Stimulated activated CD4-positive, alpha-beta T cell treated with anti-CD3 and anti-CD28 coated beads, Interleukin-4, amount 100 ng/mL, for 4 hours (primary cell): Measurements from ENCODE around the gene TYW3.

Experiments used
- DNase-seq, 2 experiments: peaks; one replicate each; pipeline ENCODE4 v3.0.0-alpha.2; 2020

The TYW3 gene

DNA sequence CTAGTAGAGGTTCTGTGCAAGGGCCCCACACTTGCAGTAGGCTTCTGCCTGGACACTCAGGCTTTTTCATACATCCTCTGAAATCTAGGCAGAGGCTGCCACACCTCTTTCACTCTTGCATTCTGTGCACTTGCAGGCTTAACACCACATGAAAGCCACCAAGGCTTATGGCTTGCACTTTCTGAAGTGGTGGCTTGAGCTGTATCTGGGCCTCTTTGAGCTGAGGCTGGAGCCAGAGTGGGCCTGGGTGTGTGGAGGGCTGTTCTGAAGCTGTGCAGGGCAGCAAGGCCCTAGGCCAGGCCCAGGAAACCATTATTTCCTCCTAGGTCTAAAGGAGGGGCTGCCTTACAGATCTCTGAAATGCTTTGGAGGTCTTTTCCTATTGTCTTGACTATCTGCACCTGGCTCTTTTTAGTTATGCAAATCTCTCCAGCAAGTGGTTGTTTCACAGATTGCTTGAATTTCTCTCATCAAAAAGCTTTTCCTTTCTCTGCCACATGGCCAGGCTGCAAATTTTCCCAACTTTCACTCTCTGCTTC is 66.2 kb downstream of the TYW3 start:
- DNase-seq: no peak

DNA sequence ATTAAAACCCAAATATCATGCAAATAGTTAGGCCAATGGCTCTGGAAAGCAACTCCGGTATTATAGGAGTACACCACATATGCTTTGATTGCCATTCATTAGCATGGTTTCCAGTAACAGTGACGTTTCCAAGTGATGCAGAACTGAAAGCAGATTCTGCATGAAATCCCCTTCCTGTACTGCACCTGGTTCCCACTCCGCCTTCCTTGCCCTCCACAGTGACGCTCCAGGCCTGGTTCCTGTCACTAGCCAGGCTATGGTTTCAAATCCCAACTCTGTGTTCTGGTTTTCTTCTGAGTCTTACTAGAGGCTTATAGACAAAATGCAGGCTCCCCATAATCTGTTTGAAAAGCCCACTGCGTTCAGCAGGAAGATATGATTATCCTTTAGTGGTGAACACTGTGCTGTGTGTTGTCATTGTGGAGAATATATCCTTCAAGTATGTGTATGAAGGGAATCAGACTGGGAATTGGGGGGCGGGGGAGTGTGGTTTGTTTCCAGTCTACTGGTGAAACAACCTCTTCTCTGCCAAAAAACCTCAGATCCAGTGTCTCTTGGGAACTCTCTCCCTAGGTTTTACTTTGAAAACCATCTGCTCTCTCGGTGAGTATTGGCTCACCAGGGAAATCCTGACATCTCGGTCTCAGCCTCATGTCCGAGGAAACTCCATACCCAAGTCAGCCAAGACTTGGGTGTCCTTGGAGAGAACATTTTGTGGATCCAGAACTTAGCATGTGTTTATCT is 78.7 kb downstream of the TYW3 start:
- DNase-seq: no peak

DNA sequence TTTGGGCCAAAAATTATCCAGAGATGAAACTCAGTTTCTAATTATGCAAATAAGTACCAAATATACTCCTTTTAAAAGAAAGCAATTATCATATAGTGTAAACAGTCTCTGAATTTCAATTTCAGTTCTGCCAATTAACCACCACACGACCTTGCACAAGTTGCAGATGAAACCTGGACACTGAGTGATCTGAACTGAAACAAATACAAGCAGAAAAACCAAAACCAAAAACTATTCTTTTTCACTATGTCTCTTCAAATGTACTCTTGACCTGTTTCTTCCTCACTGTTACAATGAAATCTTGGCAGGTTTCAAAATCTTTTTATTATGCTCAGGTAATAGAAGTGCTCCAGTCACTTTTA is 79.2 kb downstream of the TYW3 start:
- DNase-seq: no peak
